GM06990 (cell line): ENCODE results near the gene SRRM3.

Source experiments
- DNase-seq: peaks from one replicate; pipeline ENCODE4 v3.0.0-alpha.2; 2011; ENCODE audit not compliant: insufficient read length; ENCODE audit errors: extremely low read depth
- H3K27me3 ChIP-seq: replicated peaks from 2 replicates; pipeline ENCODE4 v1.6.0; 2011; ENCODE audit warnings: low read length; ENCODE audit not compliant: control insufficient read depth, insufficient read depth
- H3K36me3 ChIP-seq: 2 replicates; pipeline ENCODE4 v1.5.1; 2011; ENCODE audit warnings: low read length; ENCODE audit not compliant: control insufficient read depth, insufficient read depth
- H3K4me3 ChIP-seq: replicated peaks from 2 replicates; pipeline ENCODE4 v1.5.1; 2011; ENCODE audit warnings: low read depth, mild to moderate bottlenecking, control low read depth, low read length
- TF ChIP-seq, protein P1 (sequence below): IDR thresholded peaks from 2 replicates; pipeline ENCODE4 v1.5.1; 2011; ENCODE audit warnings: low read length, control low read depth, mild to moderate bottlenecking, inconsistent platforms; ENCODE audit not compliant: insufficient read depth, poor library complexity, severe bottlenecking

Gene SRRM3

DNA sequence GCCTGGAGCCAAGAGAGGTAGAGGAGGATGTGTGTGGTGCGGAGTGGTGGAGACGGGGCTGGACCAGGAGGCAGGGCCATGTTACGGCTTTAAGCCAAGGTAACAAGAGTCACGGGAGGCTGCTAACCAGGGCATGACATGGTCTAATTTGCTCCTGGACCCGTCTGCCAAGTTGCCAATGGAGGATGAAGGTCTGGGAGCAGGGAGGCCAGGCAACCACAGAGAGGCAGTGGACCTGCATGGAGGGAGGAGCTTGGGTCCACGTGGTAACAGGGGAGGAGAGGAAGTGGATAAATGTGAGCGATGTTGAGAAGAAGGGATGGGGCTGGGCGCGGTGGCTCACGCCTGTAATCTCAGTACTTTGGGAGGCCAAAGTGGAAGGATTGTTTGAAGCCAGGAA is 31.0 kb downstream of the SRRM3 start:
- no peak overlapping the region for H3K4me3 ChIP-seq
- DNase-seq, result no peak
- peaks cover 3% of the 10 kb centered on the region for H3K27me3 ChIP-seq
- H3K36me3 ChIP-seq, result no peaks in the 10 kb centered on the region
- TF ChIP-seq, protein P1, sequence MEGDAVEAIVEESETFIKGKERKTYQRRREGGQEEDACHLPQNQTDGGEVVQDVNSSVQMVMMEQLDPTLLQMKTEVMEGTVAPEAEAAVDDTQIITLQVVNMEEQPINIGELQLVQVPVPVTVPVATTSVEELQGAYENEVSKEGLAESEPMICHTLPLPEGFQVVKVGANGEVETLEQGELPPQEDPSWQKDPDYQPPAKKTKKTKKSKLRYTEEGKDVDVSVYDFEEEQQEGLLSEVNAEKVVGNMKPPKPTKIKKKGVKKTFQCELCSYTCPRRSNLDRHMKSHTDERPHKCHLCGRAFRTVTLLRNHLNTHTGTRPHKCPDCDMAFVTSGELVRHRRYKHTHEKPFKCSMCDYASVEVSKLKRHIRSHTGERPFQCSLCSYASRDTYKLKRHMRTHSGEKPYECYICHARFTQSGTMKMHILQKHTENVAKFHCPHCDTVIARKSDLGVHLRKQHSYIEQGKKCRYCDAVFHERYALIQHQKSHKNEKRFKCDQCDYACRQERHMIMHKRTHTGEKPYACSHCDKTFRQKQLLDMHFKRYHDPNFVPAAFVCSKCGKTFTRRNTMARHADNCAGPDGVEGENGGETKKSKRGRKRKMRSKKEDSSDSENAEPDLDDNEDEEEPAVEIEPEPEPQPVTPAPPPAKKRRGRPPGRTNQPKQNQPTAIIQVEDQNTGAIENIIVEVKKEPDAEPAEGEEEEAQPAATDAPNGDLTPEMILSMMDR, result no peak

DNA sequence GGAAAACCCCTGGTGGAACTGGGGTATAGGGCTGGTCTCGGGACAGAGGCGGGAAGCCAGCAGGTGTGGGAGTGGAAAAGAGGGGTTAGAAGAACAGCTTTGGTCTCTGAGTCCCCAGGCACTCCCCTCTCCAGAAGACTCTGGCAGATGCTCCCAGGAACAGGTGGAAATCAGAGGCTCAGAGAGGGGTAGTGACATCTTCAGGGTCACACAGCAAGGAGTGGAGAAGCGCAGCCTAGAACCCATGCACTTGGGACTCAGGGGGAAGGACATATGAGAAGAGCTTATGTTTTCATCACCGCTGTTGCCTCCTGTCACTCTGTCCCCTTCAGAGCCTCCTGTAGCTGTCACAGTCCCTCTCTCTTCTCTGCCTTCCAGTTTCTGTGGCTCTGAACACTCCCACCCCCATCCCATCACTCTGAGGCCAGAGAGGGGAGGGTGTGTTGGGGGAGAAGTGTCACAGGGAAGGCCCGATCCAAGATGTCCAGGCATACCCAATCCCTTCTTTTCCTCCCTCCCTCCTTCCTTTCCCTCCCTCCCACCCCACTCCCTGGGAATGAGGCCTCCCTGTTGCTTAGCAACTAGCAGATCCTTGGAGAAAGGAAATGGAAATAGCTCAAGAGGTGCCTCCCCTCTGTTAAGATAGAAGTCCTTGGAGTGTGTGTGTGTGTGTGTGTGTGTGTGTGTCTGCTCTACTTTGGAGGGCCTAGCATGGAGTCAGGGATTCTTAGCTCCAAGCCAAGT is 32.0 kb downstream of the SRRM3 start:
- peaks cover 3% of the 10 kb centered on the region for H3K27me3 ChIP-seq
- no peak for DNase-seq
- no peaks in the 10 kb centered on the region for H3K36me3 ChIP-seq
- TF ChIP-seq, protein P1, result no peak
- H3K4me3 ChIP-seq, result no peak overlapping the region

DNA sequence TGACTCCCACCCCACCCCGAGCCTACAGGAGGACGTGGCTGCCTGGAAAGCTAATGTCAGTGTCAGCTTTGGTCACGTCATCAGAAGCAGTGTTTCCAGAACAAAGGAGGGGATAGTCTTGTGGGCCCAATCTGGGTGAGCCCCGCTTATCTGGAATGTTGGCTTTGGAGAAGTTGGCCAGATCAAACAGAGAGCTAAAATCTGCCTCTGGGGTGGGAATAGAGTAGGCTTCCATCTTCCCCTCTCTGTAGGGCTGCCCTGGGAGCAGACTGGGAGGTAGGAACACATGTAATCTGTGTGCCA is 32.5 kb downstream of the SRRM3 start:
- peaks cover 3% of the 10 kb centered on the region for H3K27me3 ChIP-seq
- H3K4me3 ChIP-seq, result no peak overlapping the region

DNA sequence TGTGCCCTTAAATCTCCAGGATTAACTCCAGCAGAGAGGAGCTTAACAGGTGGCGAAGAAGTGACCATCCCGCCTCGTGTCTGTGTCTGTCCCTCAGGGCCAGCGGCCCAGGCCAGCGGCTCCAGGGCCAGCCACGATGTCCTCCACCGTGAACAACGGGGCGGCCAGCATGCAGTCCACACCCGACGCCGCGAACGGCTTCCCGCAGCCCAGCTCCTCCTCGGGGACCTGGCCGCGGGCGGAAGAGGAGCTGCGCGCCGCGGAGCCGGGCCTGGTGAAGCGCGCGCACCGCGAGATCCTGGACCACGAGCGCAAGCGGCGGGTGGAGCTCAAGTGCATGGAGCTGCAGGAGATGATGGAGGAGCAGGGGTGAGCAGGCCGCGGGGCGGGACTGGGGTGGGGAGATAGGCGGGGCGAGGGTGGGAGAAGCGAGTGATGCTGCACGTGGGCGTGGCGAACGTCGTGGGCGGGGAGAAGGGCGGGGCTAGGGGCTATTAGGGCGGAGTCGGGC is 33.3 kb downstream of the SRRM3 start:
- peaks cover 3% of the 10 kb centered on the region for H3K27me3 ChIP-seq
- H3K4me3 ChIP-seq, result no peak overlapping the region
- TF ChIP-seq, protein P1, result no peak
- DNase-seq, result peak; percentile 84
- H3K36me3 ChIP-seq, result no peaks in the 10 kb centered on the region

More for the DNA sequence above, 32.5 kb downstream of the SRRM3 start:
- DNase-seq, result no peak
- TF ChIP-seq, protein P1, result no peak
- H3K36me3 ChIP-seq, result no peaks in the 10 kb centered on the region

DNA sequence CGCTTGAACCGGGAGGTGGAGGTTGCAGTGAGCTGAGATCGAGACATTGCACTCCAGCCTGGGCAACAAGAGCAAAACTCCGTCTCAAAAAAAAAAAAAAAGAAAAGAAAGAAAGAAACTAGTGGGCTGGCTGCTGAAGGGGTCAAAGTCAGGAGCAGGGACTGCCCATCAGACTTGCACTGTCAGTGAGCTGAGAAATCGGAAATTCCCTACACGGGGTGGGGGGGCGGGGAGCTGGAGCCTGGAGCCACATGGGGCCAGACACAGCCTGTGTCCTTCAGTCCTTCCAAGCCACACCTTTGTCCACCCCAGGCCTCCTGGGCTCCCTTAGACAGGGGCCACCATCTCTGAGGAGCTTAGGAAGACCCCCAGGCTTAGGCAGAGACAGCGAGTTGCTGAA is 34.5 kb downstream of the SRRM3 start:
- H3K27me3 ChIP-seq, result peaks cover 3% of the 10 kb centered on the region
- TF ChIP-seq, protein P1, result no peak
- DNase-seq, result no peak

More for the DNA sequence above, 34.5 kb downstream of the SRRM3 start:
- no peaks in the 10 kb centered on the region for H3K36me3 ChIP-seq
- no peak overlapping the region for H3K4me3 ChIP-seq
